ENCODE data around the gene LRRC4.

Gene LRRC4

GRCh38 chr7:128040205-128040604, 9.0 kb upstream of the LRRC4 start:
- no peak for DNase-seq (ENCODE audit: low read depth in 2 of 2)
- H3K4me3 ChIP-seq (replicated peaks in 1 of 2; ENCODE audit: low read depth in 2 of 2, low read length in 2 of 2), result no peak overlapping the region
- no peak for TF ChIP-seq CTCF (IDR thresholded peaks at IDR 0.05; ENCODE audit: low read depth, low read length)

GRCh38 chr7:128039544-128039953, 8.3 kb upstream of the LRRC4 start:
- no peak overlapping the region for H3K4me3 ChIP-seq (replicated peaks in 1 of 2; ENCODE audit: low read depth in 2 of 2, low read length in 2 of 2)
- no peak for DNase-seq (ENCODE audit: low read depth in 2 of 2)
- TF ChIP-seq CTCF (IDR thresholded peaks at IDR 0.05; ENCODE audit: low read depth, low read length), result no peak

- H3K4me3 ChIP-seq (replicated peaks in 1 of 2; ENCODE audit: low read depth in 2 of 2, low read length in 2 of 2), result no peak overlapping the region
- TF ChIP-seq CTCF (IDR thresholded peaks at IDR 0.05; ENCODE audit: low read depth, low read length), result no peak
- no peak for DNase-seq (ENCODE audit: low read depth in 2 of 2)
Measured at GRCh38 chr7:128037880-128038619, 6.8 kb upstream of the LRRC4 start.

GRCh38 chr7:128037081-128037480, 5.8 kb upstream of the LRRC4 start:
- H3K4me3 ChIP-seq (replicated peaks in 1 of 2; ENCODE audit: low read depth in 2 of 2, low read length in 2 of 2), result no peak overlapping the region
- no peak for TF ChIP-seq CTCF (IDR thresholded peaks at IDR 0.05; ENCODE audit: low read depth, low read length)
- no peak for DNase-seq (ENCODE audit: low read depth in 2 of 2)

DNA sequence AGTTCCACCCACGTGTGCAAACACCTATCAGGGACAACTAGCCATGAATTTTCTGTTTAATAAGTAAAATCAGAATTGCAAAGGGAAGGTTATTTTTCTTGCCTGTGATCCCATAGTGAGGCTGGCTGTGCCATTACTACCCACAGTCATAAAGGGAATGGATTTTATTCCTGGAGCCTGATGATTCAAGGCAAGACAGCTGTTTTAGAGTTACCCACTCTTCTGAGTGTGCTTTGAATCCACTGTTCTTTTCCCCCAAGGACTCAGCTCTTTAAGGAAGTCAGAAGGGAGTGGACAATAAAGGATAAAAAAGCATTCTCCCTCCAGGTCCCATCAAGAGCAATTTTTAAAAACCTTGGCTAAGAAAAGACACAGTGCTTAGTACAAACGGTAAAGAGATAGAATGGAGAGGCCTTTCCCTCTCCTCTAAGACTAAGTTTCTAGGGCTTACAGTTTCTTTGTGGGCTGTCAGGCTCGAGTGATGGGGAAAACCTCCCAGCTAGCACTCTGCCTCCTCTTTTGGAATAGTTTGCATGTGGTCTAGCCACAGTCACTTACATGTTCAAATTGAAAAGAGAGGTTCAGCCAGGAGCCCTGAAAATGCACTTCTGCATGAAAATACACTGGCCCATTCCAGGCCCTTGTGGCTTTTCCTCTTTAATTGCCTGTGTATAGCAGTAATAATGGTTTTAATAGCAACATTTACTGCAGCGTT, 5.1 kb upstream of the LRRC4 start:
- no peak for TF ChIP-seq CTCF (IDR thresholded peaks at IDR 0.05; ENCODE audit: low read depth, low read length)
- DNase-seq (ENCODE audit: low read depth in 2 of 2), result no peak

GRCh38 chr7:128035712-128036111, 4.5 kb upstream of the LRRC4 start:
- TF ChIP-seq CTCF (IDR thresholded peaks at IDR 0.05; ENCODE audit: low read depth, low read length), result peak; percentile 43
- H3K4me3 ChIP-seq (replicated peaks in 1 of 2; ENCODE audit: low read depth in 2 of 2, low read length in 2 of 2), result no peak overlapping the region
- DNase-seq (ENCODE audit: low read depth in 2 of 2), result peak in 1 of 2 donors; percentile 33

More for the DNA sequence above, 5.1 kb upstream of the LRRC4 start:
- H3K4me3 ChIP-seq (replicated peaks in 1 of 2; ENCODE audit: low read depth in 2 of 2, low read length in 2 of 2), result no peak overlapping the region
